Neural cell (in vitro differentiated cells): ENCODE data around the gene XPNPEP2. TPM values are rescaled to one million over a fixed set of nuclear protein-coding genes. Genes with fewer than 3 reads are reported as not detected.

Source experiments
- H2AFZ ChIP-seq: fragments of 200-600, 300-800 bp; sonication (generic), shearing (Covaris generic); 2 replicates; pipeline ENCODE4 v1.6.0; 2014; ENCODE audit warnings: low read depth, mild to moderate bottlenecking, antibody characterized with exemption, low read length, moderate library complexity
- H3F3A ChIP-seq: fragments of 200-600 bp; shearing (Covaris generic); 2 replicates; pipeline ENCODE4 v1.6.1; 2016; ENCODE audit warnings: mild to moderate bottlenecking, moderate library complexity, mixed read lengths, antibody characterized with exemption, low read length; ENCODE audit not compliant: insufficient read depth, poor library complexity, severe bottlenecking
- H3K27ac ChIP-seq: fragments of 200-600, 300-800 bp; sonication (generic), shearing (Covaris generic); 2 replicates; pipeline ENCODE4 v1.5.1; 2014; ENCODE audit warnings: mild to moderate bottlenecking, low read length, moderate library complexity
- H3K27me3 ChIP-seq: fragments of 300-800, 200-600 bp; sonication (generic), shearing (Covaris generic); 2 replicates; pipeline ENCODE4 v1.6.0; 2014; ENCODE audit warnings: mild to moderate bottlenecking, low read depth, low read length, moderate library complexity; ENCODE audit not compliant: insufficient read depth
- H3K36me3 ChIP-seq: fragments of 300-800, 200-600 bp; sonication (generic), shearing (Covaris generic); 2 replicates; pipeline ENCODE4 v1.5.1; 2014; ENCODE audit warnings: mild to moderate bottlenecking, antibody characterized with exemption, low read length, moderate library complexity; ENCODE audit not compliant: insufficient read depth
- H3K4me2 ChIP-seq: fragments of 300-800, 200-600 bp; sonication (generic), shearing (Covaris generic); 2 replicates; pipeline ENCODE4 v1.6.0; 2014; ENCODE audit warnings: mild to moderate bottlenecking, low read length
- H3K4me3 ChIP-seq: fragments of 300-800, 200-600 bp; sonication (generic), shearing (Covaris generic); 2 replicates; pipeline ENCODE4 v1.5.1; 2014; ENCODE audit warnings: mild to moderate bottlenecking, low read length, moderate library complexity
- H3K79me2 ChIP-seq: fragments of 200-600 bp; shearing (Covaris generic); replicated peaks from 2 replicates; pipeline ENCODE4 v1.6.0; 2014; ENCODE audit warnings: mild to moderate bottlenecking, low read length, moderate library complexity; ENCODE audit not compliant: insufficient read depth
- H3K9ac ChIP-seq: fragments of 300-800, 200-600 bp; sonication (generic), shearing (Covaris generic); 2 replicates; pipeline ENCODE4 v1.6.1; 2016; ENCODE audit warnings: mild to moderate bottlenecking, low read length, mixed read lengths
- H3K9me2 ChIP-seq: fragments of 200-600 bp; shearing (Covaris generic); 2 replicates; pipeline ENCODE4 v1.6.1; 2016; ENCODE audit warnings: mild to moderate bottlenecking, low read length, mixed read lengths; ENCODE audit not compliant: insufficient read depth
- H3K9me3 ChIP-seq: fragments of 200-600, 300-800 bp; sonication (generic), shearing (Covaris generic); 2 replicates; pipeline ENCODE4 v1.6.1; 2016; ENCODE audit warnings: mild to moderate bottlenecking, mixed run types, low read length, moderate library complexity, mixed read lengths
- H4K20me1 ChIP-seq: fragments of 200-600 bp; shearing (Covaris generic); 2 replicates; pipeline ENCODE4 v1.6.1; 2016; ENCODE audit warnings: mild to moderate bottlenecking, mixed run types; ENCODE audit not compliant: insufficient read depth
- EP300 ChIP-seq: fragments of 450-650 bp; conservative IDR thresholded peaks from 2 replicates; pipeline ENCODE4 v1.6.1; 2014; ENCODE audit warnings: antibody characterized with exemption, mild to moderate bottlenecking, moderate library complexity; ENCODE audit not compliant: poor library complexity, severe bottlenecking
- EZH2 ChIP-seq: fragments of 200-600, 300-800 bp; shearing (Covaris generic), sonication (generic); IDR thresholded peaks from 2 replicates; pipeline ENCODE4 v1.6.1; 2014; ENCODE audit warnings: antibody characterized with exemption, low read length, borderline replicate concordance, mild to moderate bottlenecking; ENCODE audit not compliant: insufficient read depth, poor library complexity, severe bottlenecking
- MXI1 ChIP-seq: fragments of 450-650 bp; conservative IDR thresholded peaks from 2 replicates; pipeline ENCODE4 v1.6.1; 2014; ENCODE audit warnings: antibody characterized with exemption, mild to moderate bottlenecking; ENCODE audit not compliant: poor library complexity, severe bottlenecking
- POLR2AphosphoS5 ChIP-seq: IDR thresholded peaks from 2 replicates; pipeline ENCODE4 v1.6.1; 2012
- RAD21 ChIP-seq: fragments of 450-650 bp; conservative IDR thresholded peaks from 2 replicates; pipeline ENCODE4 v1.6.1; 2014; ENCODE audit warnings: antibody characterized with exemption, mild to moderate bottlenecking, moderate library complexity
- REST ChIP-seq: IDR thresholded peaks from 2 replicates; pipeline ENCODE4 v1.6.1; 2012; ENCODE audit warnings: borderline replicate concordance
- SMC3 ChIP-seq: fragments of 450-650 bp; conservative IDR thresholded peaks from 2 replicates; pipeline ENCODE4 v1.6.1; 2014; ENCODE audit warnings: antibody characterized with exemption, mild to moderate bottlenecking, moderate library complexity; ENCODE audit not compliant: poor library complexity
- TAF1 ChIP-seq: IDR thresholded peaks from 2 replicates; pipeline ENCODE4 v1.6.1; 2012; ENCODE audit warnings: low read depth
- polyA plus RNA-seq: library from polyadenylated mRNA; depleted of rRNA; stranded (reverse); fragments of >200 nt; gene quantifications from 2 replicates; pipeline ENCODE4 v1.2.3, GENCODE V29; 2014
- TF ChIP-seq, protein P1 (sequence below): fragments of 450-650 bp; IDR thresholded peaks from 2 replicates; pipeline ENCODE4 v1.5.1; 2014; ENCODE audit warnings: antibody characterized with exemption, mild to moderate bottlenecking, moderate library complexity; ENCODE audit not compliant: poor library complexity, severe bottlenecking

XPNPEP2 gene
- polyA plus RNA-seq, 1 donor from 2014 or later: not detected

DNA sequence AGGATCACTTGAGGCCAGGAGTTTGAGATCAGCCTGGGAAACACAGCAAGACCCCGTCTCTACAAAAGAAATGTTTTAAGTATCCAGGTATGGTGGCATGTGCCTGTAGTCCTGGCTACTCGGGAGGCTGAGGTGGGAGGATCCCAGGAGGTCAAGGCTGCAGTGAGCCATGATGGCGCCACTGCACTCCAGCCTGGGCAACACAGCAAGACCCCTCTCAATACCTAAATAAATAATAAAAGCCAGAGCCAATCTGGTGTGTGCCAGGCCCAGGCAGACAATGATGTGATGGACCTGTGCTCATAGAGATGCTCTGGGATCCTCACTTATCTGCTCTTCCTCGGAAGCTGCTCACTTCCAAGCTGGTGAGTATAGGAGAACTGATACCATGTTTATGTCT lies 22.8 kb downstream of the XPNPEP2 start:
- Histone ChIP-seq H4K20me1 (no peaks in the 10 kb centered on the region), H3K79me2 (no peaks in the 10 kb centered on the region), H3F3A (no peaks in the 10 kb centered on the region), H3K4me2 (no peak overlapping the region), H3K27me3 (no peaks in the 10 kb centered on the region), H3K4me3 (no peak overlapping the region), H3K9ac (no peak overlapping the region), H3K36me3 (no peaks in the 10 kb centered on the region), H2AFZ (no peak overlapping the region), H3K9me3 (no peaks in the 10 kb centered on the region), H3K9me2 (no peaks in the 10 kb centered on the region), H3K27ac (no peak overlapping the region)
- TF ChIP-seq TAF1: no peak
- TF ChIP-seq, protein P1, sequence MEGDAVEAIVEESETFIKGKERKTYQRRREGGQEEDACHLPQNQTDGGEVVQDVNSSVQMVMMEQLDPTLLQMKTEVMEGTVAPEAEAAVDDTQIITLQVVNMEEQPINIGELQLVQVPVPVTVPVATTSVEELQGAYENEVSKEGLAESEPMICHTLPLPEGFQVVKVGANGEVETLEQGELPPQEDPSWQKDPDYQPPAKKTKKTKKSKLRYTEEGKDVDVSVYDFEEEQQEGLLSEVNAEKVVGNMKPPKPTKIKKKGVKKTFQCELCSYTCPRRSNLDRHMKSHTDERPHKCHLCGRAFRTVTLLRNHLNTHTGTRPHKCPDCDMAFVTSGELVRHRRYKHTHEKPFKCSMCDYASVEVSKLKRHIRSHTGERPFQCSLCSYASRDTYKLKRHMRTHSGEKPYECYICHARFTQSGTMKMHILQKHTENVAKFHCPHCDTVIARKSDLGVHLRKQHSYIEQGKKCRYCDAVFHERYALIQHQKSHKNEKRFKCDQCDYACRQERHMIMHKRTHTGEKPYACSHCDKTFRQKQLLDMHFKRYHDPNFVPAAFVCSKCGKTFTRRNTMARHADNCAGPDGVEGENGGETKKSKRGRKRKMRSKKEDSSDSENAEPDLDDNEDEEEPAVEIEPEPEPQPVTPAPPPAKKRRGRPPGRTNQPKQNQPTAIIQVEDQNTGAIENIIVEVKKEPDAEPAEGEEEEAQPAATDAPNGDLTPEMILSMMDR: no peak
- TF ChIP-seq EZH2: no peak
- TF ChIP-seq REST: no peak
- no peak for TF ChIP-seq RAD21
- TF ChIP-seq MXI1: no peak
- TF ChIP-seq POLR2AphosphoS5: no peak
- TF ChIP-seq SMC3: no peak
- no peak for TF ChIP-seq EP300

DNA sequence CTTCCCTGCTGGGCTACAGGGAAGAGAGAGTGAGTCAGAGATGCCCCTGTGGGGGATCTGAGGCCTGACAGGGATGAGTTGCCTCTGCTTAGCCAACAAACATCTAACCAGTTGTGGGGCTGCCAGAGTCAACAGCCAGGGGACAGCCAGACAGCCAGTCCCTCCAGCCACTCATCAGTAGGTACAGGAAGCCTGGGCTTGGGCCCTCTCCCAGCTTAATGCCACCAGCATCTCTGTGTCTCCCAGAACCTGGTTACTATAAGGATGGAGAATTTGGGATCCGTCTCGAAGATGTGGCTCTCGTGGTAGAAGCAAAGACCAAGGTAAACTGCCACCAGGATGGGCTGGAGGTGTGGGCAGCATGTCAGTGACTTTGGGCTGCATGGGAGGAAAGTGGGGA lies 23.7 kb downstream of the XPNPEP2 start:
- H3K4me2 ChIP-seq: no peak overlapping the region
- TF ChIP-seq, protein P1: no peak
- no peak for TF ChIP-seq SMC3
- TF ChIP-seq REST: no peak
- no peak for TF ChIP-seq TAF1
- TF ChIP-seq RAD21: no peak
- no peak for TF ChIP-seq MXI1
- no peak for TF ChIP-seq EP300
- no peak for TF ChIP-seq POLR2AphosphoS5
- TF ChIP-seq EZH2: no peak
- no peak overlapping the region for H2AFZ ChIP-seq
- no peaks in the 10 kb centered on the region for H3K36me3 ChIP-seq
- no peaks in the 10 kb centered on the region for H3K9me3 ChIP-seq
- H3K79me2 ChIP-seq: no peaks in the 10 kb centered on the region
- no peaks in the 10 kb centered on the region for H4K20me1 ChIP-seq
- no peaks in the 10 kb centered on the region for H3K9me2 ChIP-seq
- H3K9ac ChIP-seq: no peak overlapping the region
- no peak overlapping the region for H3K27ac ChIP-seq
- H3K27me3 ChIP-seq: no peaks in the 10 kb centered on the region
- no peak overlapping the region for H3K4me3 ChIP-seq
- no peaks in the 10 kb centered on the region for H3F3A ChIP-seq
